Colon (tissue), 2 donors: ENCODE data around the gene GAPT.
A peak's percentile ranks its signal among the peaks of the same experiment; 100 is the strongest.

ENCODE experiments used
- FAIRE-seq: peaks from 2 replicates; lab custom pipeline; 2012; peaks lifted over from hg19 to GRCh38; lab: Jason Lieb, UNC
- donor health status: control.
- donor health status: control.

GAPT gene

DNA sequence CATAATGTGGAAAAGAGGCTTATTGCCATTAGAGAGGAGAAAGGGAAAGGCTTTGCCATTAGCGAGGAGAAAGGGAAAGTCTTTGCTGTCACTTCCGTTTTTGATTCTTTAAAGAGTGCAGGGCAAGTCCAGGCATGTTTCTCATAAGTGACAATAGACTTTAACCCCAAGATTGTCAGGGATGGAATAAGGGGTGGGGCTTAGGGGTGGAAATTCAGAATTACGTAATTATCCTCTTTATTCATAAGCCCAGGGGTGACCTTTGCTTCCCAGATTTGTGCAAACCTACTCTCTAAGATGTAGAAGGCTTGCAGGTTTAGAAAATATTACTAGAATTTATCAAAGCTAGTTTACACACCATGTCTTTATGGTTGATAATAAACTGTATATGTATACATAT is 29.1 kb upstream of the GAPT start:
- FAIRE-seq: peak; percentile 65

DNA sequence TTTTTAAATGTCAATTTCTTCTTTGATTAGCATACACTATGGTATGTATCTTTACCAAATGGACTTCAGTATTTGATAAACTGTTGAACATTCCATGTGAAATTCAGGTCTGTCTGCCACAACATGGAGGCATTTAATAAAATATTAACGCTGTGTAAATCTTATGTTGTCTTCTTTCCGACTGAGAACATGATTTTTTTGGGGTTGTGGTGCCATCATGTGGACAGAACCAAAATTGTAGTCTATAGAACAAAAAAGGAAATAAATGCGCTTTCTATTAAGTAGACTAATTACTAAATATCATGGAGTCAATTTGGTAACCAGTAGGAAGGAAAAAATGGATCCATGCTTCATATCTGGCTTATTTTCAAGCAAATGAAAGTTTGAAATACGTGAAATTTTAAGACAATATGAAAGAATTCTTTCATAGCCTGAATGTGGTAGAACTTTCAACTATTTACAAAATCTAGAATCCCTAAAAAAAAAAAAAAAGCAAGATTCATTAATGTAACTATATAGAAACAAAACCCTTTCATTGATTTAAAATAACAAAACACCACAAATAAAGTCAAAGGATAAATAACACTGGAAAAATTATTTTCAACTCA is 28.5 kb upstream of the GAPT start:
- peak; percentile 61 for FAIRE-seq

GRCh38 chr5:58466939-58467338 is 24.3 kb upstream of the GAPT start:
- FAIRE-seq: no peak

- no peak for FAIRE-seq
Measured at GRCh38 chr5:58469896-58470295, 21.3 kb upstream of the GAPT start.

GRCh38 chr5:58475404-58475803 is 15.8 kb upstream of the GAPT start:
- no peak for FAIRE-seq

DNA sequence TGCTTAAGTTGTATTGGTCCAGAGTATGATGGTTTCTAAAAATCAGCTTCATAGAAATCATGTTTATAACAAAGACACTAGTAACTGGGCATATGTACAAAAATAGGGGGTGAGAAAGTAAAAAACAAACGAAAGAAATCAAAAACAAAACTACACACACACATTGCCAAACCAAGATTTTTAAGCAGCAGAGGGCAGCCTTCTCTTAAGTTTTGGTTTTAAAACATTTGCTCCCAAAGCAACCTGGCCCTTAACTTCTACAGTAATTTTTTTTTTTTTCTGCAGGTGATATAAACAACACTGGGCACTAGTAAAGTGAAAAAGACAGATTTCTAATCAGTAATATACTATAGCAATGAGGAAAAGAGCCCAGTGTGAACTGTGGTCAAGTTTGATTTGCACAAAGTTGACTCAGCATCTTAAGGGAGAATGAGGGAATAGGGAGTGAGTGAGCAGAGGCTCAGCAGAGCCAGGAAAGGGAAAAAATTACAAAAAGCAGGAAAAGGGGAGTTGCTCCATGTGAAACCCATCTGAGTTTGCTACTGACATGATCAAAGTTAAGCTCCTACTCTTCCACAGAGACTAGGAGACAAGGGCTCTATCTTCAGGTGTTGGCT is 13.4 kb upstream of the GAPT start:
- FAIRE-seq: no peak

DNA sequence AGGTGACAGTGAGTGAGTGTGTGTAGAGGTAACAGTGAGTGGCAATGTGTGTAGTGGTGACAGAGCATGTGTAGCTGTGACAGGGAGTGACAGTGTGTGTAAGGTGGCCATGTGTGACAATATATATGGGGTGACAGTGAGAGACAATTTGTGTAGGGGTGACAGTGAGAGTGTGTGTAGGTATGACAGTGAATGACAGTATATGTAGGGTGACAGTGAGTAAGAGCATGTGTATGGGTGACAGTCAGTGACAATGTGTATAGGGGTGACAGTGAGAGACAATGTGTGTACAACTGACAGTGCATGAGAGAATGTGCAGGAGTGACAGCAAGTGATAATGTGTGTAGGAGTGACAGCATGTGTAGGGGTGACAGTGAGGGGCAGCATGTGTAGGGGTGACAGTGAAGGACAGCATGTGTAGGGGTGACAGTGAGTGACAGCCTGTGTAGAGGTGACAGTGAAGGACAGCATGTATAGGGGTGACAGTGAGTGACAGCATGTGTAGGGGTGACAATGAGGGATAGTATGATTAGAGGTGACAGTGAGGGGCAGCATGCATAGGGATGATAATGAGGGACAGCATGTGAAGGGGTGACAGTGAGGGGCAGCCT is 10.1 kb upstream of the GAPT start:
- no peak for FAIRE-seq

DNA sequence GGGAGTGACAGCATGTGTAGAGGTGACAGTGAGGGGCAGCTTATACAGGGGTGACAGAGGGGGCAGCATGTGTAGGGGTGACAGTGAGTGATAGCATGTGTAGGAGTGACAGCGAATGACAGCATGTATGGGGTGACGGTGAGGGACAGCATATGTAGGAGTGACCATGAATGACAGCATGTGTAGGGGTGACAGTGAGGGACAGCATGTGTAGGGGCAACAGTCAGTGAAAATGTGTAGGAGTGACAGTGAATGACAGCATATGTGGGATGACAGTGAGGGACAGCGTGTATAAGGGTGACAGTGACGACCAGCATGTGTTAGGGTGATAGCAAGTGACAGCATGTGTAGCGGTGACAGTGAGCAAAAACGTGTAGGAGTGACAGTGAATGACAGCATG is 9.4 kb upstream of the GAPT start:
- no peak for FAIRE-seq

GRCh38 chr5:58482536-58482935 is 8.7 kb upstream of the GAPT start:
- no peak for FAIRE-seq

DNA sequence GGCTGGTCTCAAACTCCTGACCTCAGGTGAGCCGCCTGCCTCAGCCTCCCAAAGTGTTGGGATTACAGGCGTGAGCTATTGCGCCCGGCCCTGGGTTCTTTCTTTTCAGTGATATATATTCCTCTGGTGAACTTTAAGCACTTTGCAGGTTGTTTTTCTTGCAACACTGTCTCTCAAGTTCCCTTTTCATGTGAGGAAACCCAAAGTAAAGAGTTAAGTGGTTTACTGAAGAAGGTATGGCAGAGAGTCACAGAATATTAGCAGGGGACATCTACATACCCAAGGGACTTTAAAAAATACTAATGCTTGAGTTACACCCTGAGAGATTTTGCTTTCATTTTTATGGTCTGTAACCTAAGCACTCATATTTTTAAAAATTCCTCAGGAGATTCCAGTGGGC is 6.7 kb upstream of the GAPT start:
- FAIRE-seq: no peak

GRCh38 chr5:58486290-58486689 is 4.9 kb upstream of the GAPT start:
- FAIRE-seq: no peak

DNA sequence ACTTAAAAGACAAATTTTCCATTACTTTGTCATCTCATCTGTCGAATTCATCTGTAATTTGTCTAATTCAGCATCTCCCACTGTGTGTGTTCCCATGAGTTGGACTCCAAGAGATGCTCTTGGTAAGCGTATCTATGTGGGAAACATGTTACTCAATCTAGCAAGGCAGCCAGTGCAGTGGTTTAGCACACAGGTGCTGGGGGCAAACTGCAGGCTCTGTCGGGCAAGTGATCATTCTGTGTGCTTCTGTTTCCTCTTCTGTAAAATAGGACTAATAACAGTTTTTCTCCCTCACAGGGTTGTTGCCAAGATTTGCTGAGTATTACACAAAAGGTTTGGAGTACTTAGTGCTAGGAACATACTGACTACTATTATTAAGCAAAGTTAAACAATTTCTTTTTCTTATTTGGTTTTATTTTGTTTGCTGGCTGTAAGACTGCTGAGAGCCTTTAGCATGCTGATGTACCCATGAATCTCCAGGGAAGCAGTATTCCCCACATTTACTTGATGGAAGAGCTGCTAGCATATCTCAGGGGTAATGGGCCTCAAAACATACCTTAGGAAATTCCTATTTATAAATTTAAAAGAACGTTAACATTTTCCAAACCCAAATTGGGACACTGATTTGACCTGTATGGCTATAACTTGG is 709 bp upstream of the GAPT start:
- FAIRE-seq: no peak

- no peak for FAIRE-seq
Measured at GRCh38 chr5:58493141-58493540, 1.9 kb downstream of the GAPT start.

- no peak for FAIRE-seq
Measured at GRCh38 chr5:58496488-58496887, 5.3 kb downstream of the GAPT start.

DNA sequence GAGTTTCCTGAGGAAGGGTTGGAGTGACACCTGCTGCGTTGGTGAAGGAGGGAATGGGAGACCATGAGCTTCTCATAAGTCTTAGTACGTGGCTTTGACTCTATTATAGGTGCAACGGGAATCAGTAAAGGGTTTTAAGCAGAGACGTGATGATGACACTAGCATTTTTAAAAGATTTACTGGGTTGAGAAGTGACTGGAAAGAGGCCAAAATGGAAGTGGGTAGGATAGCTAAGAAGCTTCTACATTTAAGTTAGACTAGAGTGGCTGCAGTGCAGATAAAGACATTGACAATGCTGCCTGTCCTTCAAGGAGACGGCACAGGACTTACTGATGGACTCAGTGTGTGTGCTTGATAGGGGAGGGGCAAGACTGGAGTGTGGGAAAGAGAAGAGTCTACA is 6.2 kb downstream of the GAPT start:
- FAIRE-seq: no peak

GRCh38 chr5:58497921-58498320 is 6.7 kb downstream of the GAPT start:
- FAIRE-seq: no peak

DNA sequence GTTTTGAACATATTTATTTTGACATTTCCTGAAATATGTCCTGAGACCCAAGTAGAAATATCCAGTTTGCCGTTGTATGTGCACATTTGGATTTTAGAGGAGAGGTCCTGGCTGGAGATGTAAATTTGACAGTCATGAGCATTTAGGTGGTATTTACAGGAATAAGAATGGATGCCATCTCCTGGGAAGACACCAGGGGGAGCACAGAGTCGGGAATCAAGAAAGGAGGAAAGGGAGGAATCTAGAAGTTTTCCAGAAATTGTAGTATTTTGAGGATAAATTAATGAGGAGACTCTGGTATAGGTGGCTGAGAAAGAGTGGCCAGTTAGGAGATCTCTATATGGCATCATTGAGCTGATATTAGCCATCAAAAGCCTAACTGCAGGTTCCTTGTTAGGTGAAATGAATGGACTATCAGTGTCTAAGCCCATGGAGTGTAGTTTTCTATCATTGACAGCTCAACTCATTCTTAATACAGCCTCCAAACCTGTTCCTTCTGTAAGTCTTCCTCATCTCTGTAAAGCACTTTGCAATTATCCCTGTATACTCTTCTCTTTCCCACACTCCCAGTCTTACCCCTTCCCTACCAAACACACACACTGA is 7.2 kb downstream of the GAPT start:
- no peak for FAIRE-seq

DNA sequence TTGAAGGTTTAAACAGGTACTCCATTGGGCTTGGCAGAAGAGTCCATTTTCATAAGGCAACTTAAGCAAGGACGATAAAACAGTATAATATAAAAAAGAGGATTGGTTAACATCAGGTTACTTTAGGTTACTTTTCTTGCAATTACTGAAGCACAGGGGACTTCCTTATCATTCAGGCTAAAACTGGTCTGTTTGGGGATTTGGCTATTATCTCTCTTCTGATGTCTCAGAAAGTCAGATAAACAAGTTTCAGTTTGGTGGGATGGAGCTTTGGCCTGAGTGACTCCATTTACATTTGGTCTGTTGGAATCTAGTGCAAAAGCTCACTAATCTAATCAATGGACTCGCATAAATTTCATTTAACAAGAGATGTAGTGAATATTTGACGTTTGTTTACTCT is 8.0 kb downstream of the GAPT start:
- FAIRE-seq: no peak

DNA sequence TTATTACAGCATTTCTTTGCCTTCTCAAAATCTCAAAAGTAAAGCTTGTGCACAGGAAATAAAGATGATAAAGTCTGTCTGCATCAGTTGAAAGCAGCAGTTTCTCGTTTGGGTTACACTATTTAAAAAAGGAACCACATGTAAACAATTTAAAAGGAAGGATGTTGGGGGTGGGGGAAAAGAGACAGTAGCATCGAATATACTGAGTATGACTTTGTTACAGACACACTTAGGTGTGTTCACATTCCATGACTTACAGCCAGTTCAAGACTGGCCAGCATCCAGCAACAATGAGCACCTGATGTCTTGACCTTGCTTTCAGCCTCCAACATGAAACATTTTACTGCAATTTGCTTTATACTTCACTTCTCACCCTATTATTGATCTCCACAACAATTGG is 8.7 kb downstream of the GAPT start:
- FAIRE-seq: no peak

GRCh38 chr5:58501778-58502417 is 10.7 kb downstream of the GAPT start:
- FAIRE-seq: no peak

GRCh38 chr5:58503390-58504046 is 12.3 kb downstream of the GAPT start:
- no peak for FAIRE-seq

- FAIRE-seq: no peak
Measured at GRCh38 chr5:58504766-58505165, 13.5 kb downstream of the GAPT start.
